A549 (cell line): Measurements from ENCODE around the gene NEGR1. TPM values are rescaled to one million over a fixed set of nuclear protein-coding genes. Genes with fewer than 3 reads are reported as not detected.

Source experiments
- ATAC-seq, 2 experiments: fragments of 200-7000 bp in 1 of 2; fragments of >200 bp in 1 of 2; cut with Nextera tagmentation in 1 of 2; cut with Tn5 transposase in 1 of 2; 3 replicates each; pipeline versions ENCODE4 v1.8.0 to v1.9.1; 2018 to 2020; ENCODE audit warnings: mild to moderate bottlenecking in 1 of 2, moderate library complexity in 1 of 2
- CTCF ChIA-PET: fragments of 300-600 bp; sonication (Branson Sonifier 250); formaldehyde crosslinking; extraction: SDS; loops from one replicate; lab custom pipeline; 2021; ENCODE audit warnings: antibody characterized with exemption, inconsistent platforms; lab: Yijun Ruan, JAX
- POLR2A ChIA-PET: fragments of 350-600 bp; formaldehyde crosslinking; extraction: SDS; loops from one replicate; lab custom pipeline; 2021; ENCODE audit warnings: antibody characterized with exemption, inconsistent platforms; lab: Yijun Ruan, JAX
- DNase-seq, 2 experiments: peaks; one replicate each; pipeline versions ENCODE4 v3.0.0 to v3.0.0-alpha.2; 2011 to 2016; ENCODE audit warnings: low read depth in 1 of 2, low spot score in 1 of 2
- FAIRE-seq: peaks from 2 replicates; lab custom pipeline; 2011; peaks lifted over from hg19 to GRCh38; lab: Jason Lieb, UNC
- H3K27ac ChIP-seq, 2 experiments: fragments of >200 bp; sonication (Bioruptor Twin); formaldehyde crosslinking; 3 replicates each; pipeline ENCODE4 v1.5.1; 2016 to 2017
- H3K4me1 ChIP-seq: fragments of >200 bp; sonication (Bioruptor Twin); formaldehyde crosslinking; 3 replicates; pipeline ENCODE4 v1.6.1; 2016
- H3K4me2 ChIP-seq: fragments of >200 bp; sonication (Bioruptor Twin); formaldehyde crosslinking; 3 replicates; pipeline ENCODE4 v1.6.1; 2016
- H3K4me3 ChIP-seq: fragments of >200 bp; sonication (Bioruptor Twin); formaldehyde crosslinking; 3 replicates; pipeline ENCODE4 v1.5.1; 2016
- H3K9me3 ChIP-seq: fragments of >200 bp; sonication (Bioruptor Twin); formaldehyde crosslinking; 3 replicates; pipeline ENCODE4 v1.6.1; 2016
- CBX8 ChIP-seq: fragments of 200-600 bp; sonication (generic); IDR thresholded peaks from 2 replicates; pipeline ENCODE4 v1.6.1; 2016
- EHF ChIP-seq: fragments of 250-450 bp; sonication (Bioruptor Pico); IDR thresholded peaks from 2 replicates; pipeline ENCODE4 v1.5.0; 2020; ENCODE audit warnings: mild to moderate bottlenecking
- EHMT2 ChIP-seq: fragments of 200-600 bp; sonication (generic); IDR thresholded peaks from 2 replicates; pipeline ENCODE4 v1.6.1; 2016; ENCODE audit warnings: antibody characterized with exemption, low read depth, mild to moderate bottlenecking, moderate library complexity
- FOSL2 ChIP-seq, 2 experiments: fragments of 450-650 bp in 1 of 2; fragments of >200 bp in 1 of 2; sonication (Bioruptor Twin) in 1 of 2; formaldehyde crosslinking; IDR thresholded peaks; 2 replicates each; pipeline versions ENCODE4 v1.5.0 to v1.6.1; 2016 to 2020; ENCODE audit warnings: mild to moderate bottlenecking in 1 of 2, moderate library complexity in 1 of 2
- FOXS1 ChIP-seq: fragments of 250-450 bp; sonication (Bioruptor Pico); IDR thresholded peaks from 2 replicates; pipeline ENCODE4 v1.5.0; 2020; ENCODE audit warnings: mild to moderate bottlenecking, moderate library complexity
- GATA3 ChIP-seq: IDR thresholded peaks from 2 replicates; pipeline ENCODE4 v1.6.1; 2012; ENCODE audit warnings: borderline replicate concordance
- HOXA7 ChIP-seq: fragments of 250-450 bp; sonication (Bioruptor Pico); IDR thresholded peaks from 2 replicates; pipeline ENCODE4 v1.5.0; 2020; ENCODE audit warnings: mild to moderate bottlenecking, moderate library complexity
- JUNB ChIP-seq: fragments of >200 bp; sonication (Bioruptor Twin); formaldehyde crosslinking; IDR thresholded peaks from 2 replicates; pipeline ENCODE4 v1.6.1; 2016
- MAZ ChIP-seq: fragments of 150-350 bp; IDR thresholded peaks from 2 replicates; pipeline ENCODE4 v1.6.1; 2014; ENCODE audit warnings: antibody characterized with exemption, low read depth, low read length, borderline replicate concordance
- MYC ChIP-seq: IDR thresholded peaks from 2 replicates; pipeline ENCODE4 v1.6.1; 2012; ENCODE audit warnings: mild to moderate bottlenecking, inconsistent platforms, low read length, improper control_type of control experiment, borderline replicate concordance
- NR3C1 ChIP-seq: fragments of >200 bp; sonication (Bioruptor Twin); formaldehyde crosslinking; IDR thresholded peaks from 3 replicates; pipeline ENCODE4 v1.6.1; 2017
- POLR2AphosphoS2 ChIP-seq: conservative IDR thresholded peaks from 2 replicates; pipeline ENCODE4 v1.6.1; 2012; ENCODE audit warnings: low read length, improper control_type of control experiment, inconsistent platforms
- ZFP36 ChIP-seq: fragments of 450-650 bp; IDR thresholded peaks from 2 replicates; pipeline ENCODE4 v1.6.1; 2014; ENCODE audit warnings: borderline replicate concordance; ENCODE audit not compliant: partially characterized antibody
- ZSCAN20 ChIP-seq: fragments of 250-450 bp; sonication (Bioruptor Pico); IDR thresholded peaks from 2 replicates; pipeline ENCODE4 v1.8.0; 2022; ENCODE audit warnings: mild to moderate bottlenecking, moderate library complexity
- WGBS: methylation state at CpG from one replicate; pipeline ENCODE4 v1.1.6; 2017; ENCODE audit errors: missing lambda C conversion rate; 5-methylcytosine and 5-hydroxymethylcytosine counted together
- polyA plus RNA-seq, 4 experiments: library from polyadenylated mRNA; depleted of rRNA in 3 of 4; stranded (reverse); fragments of >200 nt; fragmentation: RNase III in 1 of 4; extraction: RNeasy Plus Mini Kit Qiagen cat#74134 plus additional on column Dnase treatment in 1 of 4; gene quantifications; 2 replicates in 3 of 4; 3 replicates in 1 of 4; pipeline ENCODE4 v1.2.3, GENCODE V29; 2011 to 2017
- TF ChIP-seq, protein P1 (sequence below): fragments of 200-600 bp; sonication (generic); IDR thresholded peaks from 2 replicates; pipeline ENCODE4 v1.6.1; 2016; ENCODE audit warnings: antibody characterized with exemption, mild to moderate bottlenecking, moderate library complexity
- TF ChIP-seq, protein P2 (sequence below): IDR thresholded peaks from 2 replicates; pipeline ENCODE4 v1.6.1; 2012; ENCODE audit warnings: low read depth, borderline replicate concordance
- TF ChIP-seq, protein P3 (sequence below): fragments of 250-450 bp; sonication (Bioruptor Pico); IDR thresholded peaks from 2 replicates; pipeline ENCODE4 v1.5.0; 2020; ENCODE audit warnings: low read depth, mild to moderate bottlenecking, moderate library complexity
- TF ChIP-seq, protein P4 (sequence below): fragments of 450-650 bp; IDR thresholded peaks from 2 replicates; pipeline ENCODE4 v1.6.1; 2014; ENCODE audit warnings: antibody characterized with exemption
- TF ChIP-seq, protein P5 (sequence below): fragments of 250-450 bp; sonication (Bioruptor Pico); IDR thresholded peaks from 2 replicates; pipeline ENCODE4 v1.5.0; 2021; ENCODE audit warnings: mild to moderate bottlenecking, moderate library complexity, borderline replicate concordance
- TF ChIP-seq, protein P6 (sequence below): fragments of >200 bp; sonication (Bioruptor Twin); formaldehyde crosslinking; IDR thresholded peaks from 3 replicates; pipeline ENCODE4 v1.6.1; 2016

NEGR1 gene
- polyA plus RNA-seq, 2 of the 4 experiments (the other 2 are of a cell fraction): not detected

DNA sequence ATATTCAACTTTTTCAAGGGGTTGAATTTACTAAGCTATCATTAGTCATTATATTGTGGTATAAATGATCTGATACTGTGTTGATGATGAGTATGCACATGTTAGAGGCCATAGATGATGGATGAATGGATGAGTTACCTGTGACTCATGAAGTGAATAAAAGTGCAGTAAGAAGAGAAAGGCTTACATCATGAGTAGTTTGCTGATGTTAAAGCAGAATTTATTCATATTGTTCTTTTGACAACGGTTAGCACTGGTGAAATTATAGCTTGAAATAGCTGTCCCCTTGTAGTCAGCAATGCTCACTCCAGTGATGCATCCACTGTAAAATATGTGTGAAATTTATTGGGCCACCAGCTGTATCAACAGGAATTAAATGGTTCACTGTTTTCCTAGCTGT, 660.6 kb downstream of the NEGR1 start:
- H3K4me1 ChIP-seq: no peaks in the 10 kb centered on the region
- no peak for DNase-seq
- H3K27ac ChIP-seq: no peak overlapping the region
- ChIA-PET POLR2A (no interaction called here), CTCF (no interaction called here)
- no peak for TF ChIP-seq GATA3
- TF ChIP-seq NR3C1: no peak
- TF ChIP-seq, protein P1, sequence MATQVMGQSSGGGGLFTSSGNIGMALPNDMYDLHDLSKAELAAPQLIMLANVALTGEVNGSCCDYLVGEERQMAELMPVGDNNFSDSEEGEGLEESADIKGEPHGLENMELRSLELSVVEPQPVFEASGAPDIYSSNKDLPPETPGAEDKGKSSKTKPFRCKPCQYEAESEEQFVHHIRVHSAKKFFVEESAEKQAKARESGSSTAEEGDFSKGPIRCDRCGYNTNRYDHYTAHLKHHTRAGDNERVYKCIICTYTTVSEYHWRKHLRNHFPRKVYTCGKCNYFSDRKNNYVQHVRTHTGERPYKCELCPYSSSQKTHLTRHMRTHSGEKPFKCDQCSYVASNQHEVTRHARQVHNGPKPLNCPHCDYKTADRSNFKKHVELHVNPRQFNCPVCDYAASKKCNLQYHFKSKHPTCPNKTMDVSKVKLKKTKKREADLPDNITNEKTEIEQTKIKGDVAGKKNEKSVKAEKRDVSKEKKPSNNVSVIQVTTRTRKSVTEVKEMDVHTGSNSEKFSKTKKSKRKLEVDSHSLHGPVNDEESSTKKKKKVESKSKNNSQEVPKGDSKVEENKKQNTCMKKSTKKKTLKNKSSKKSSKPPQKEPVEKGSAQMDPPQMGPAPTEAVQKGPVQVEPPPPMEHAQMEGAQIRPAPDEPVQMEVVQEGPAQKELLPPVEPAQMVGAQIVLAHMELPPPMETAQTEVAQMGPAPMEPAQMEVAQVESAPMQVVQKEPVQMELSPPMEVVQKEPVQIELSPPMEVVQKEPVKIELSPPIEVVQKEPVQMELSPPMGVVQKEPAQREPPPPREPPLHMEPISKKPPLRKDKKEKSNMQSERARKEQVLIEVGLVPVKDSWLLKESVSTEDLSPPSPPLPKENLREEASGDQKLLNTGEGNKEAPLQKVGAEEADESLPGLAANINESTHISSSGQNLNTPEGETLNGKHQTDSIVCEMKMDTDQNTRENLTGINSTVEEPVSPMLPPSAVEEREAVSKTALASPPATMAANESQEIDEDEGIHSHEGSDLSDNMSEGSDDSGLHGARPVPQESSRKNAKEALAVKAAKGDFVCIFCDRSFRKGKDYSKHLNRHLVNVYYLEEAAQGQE: no peak
- TF ChIP-seq, protein P2, sequence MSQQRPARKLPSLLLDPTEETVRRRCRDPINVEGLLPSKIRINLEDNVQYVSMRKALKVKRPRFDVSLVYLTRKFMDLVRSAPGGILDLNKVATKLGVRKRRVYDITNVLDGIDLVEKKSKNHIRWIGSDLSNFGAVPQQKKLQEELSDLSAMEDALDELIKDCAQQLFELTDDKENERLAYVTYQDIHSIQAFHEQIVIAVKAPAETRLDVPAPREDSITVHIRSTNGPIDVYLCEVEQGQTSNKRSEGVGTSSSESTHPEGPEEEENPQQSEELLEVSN: no peak
- TF ChIP-seq ZSCAN20: no peak
- TF ChIP-seq MAZ: no peak
- no peak for TF ChIP-seq JUNB
- no peak for TF ChIP-seq HOXA7 (CRISPR knock-in tag)
- no peak for TF ChIP-seq FOXS1 (CRISPR knock-in tag)
- TF ChIP-seq CBX8: no peak
- TF ChIP-seq MYC: no peak
- TF ChIP-seq, protein P3, sequence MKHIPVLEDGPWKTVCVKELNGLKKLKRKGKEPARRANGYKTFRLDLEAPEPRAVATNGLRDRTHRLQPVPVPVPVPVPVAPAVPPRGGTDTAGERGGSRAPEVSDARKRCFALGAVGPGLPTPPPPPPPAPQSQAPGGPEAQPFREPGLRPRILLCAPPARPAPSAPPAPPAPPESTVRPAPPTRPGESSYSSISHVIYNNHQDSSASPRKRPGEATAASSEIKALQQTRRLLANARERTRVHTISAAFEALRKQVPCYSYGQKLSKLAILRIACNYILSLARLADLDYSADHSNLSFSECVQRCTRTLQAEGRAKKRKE (CRISPR knock-in tag): no peak
- TF ChIP-seq EHMT2: no peak
- TF ChIP-seq, protein P4, sequence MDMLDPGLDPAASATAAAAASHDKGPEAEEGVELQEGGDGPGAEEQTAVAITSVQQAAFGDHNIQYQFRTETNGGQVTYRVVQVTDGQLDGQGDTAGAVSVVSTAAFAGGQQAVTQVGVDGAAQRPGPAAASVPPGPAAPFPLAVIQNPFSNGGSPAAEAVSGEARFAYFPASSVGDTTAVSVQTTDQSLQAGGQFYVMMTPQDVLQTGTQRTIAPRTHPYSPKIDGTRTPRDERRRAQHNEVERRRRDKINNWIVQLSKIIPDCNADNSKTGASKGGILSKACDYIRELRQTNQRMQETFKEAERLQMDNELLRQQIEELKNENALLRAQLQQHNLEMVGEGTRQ: no peak
- TF ChIP-seq EHF (CRISPR knock-in tag): no peak
- TF ChIP-seq FOSL2 (IDR thresholded peaks at IDR 0.05): no peak
- no peak for TF ChIP-seq FOSL2 (CRISPR knock-in tag; IDR thresholded peaks at IDR 0.05)
- no peak for TF ChIP-seq POLR2AphosphoS2
- TF ChIP-seq, protein P5, sequence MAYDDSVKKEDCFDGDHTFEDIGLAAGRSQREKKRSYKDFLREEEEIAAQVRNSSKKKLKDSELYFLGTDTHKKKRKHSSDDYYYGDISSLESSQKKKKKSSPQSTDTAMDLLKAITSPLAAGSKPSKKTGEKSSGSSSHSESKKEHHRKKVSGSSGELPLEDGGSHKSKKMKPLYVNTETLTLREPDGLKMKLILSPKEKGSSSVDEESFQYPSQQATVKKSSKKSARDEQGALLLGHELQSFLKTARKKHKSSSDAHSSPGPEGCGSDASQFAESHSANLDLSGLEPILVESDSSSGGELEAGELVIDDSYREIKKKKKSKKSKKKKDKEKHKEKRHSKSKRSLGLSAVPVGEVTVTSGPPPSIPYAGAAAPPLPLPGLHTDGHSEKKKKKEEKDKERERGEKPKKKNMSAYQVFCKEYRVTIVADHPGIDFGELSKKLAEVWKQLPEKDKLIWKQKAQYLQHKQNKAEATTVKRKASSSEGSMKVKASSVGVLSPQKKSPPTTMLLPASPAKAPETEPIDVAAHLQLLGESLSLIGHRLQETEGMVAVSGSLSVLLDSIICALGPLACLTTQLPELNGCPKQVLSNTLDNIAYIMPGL (CRISPR knock-in tag): no peak
- 0% methylated on average over 1 of the region's 1 CpG for WGBS
- ATAC-seq: no peak
- no peaks in the 10 kb centered on the region for H3K9me3 ChIP-seq
- H3K4me2 ChIP-seq: no peak overlapping the region
- no peak for FAIRE-seq
- H3K4me3 ChIP-seq: no peak overlapping the region

DNA sequence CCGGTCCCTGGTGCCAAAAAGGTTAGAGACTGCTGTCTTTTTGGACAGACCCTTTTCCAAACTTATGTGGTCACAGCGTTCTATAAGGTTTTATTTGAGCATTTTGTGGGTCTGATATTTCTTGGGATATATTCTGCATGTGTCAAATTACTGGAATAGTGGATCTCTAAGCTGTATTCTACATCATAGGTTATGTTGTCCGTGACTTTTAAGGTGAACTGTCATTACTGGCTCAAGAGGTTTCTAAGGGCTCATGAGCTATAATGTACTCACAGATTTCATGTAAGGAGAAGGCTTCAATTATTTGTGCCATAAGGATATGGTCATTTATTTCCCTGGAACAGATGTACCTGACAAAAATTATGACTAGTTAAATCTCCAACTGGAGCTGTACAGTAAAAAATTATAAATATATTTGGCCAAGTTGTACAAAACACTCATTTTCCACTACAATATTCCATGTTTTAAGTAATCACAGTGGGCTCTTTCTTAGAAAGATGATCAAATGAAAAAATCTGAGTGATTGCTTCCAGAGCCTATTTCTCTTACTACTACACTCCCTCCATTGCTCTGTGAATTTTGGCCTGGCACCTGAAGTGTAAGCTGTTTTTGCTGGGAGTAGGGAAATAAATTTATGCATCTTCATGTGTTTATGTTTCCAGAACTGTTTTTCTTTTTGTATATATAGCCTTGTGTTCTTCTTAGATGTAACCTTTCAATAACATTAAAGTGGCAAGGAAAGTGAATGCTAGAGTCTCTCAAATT, 663.4 kb downstream of the NEGR1 start:
- ChIA-PET POLR2A (no interaction called here), CTCF (no interaction called here)
- ATAC-seq (no peak), DNase-seq (no peak), FAIRE-seq (no peak)
- WGBS: 5% methylated on average over 3 of the region's 3 CpGs
- Histone ChIP-seq H3K27ac (no peak overlapping the region), H3K4me3 (no peak overlapping the region), H3K4me2 (no peak overlapping the region), H3K9me3 (no peaks in the 10 kb centered on the region), H3K4me1 (no peaks in the 10 kb centered on the region)
- TF ChIP-seq ZFP36 (no peak), MAZ (no peak)
- TF ChIP-seq, protein P6, sequence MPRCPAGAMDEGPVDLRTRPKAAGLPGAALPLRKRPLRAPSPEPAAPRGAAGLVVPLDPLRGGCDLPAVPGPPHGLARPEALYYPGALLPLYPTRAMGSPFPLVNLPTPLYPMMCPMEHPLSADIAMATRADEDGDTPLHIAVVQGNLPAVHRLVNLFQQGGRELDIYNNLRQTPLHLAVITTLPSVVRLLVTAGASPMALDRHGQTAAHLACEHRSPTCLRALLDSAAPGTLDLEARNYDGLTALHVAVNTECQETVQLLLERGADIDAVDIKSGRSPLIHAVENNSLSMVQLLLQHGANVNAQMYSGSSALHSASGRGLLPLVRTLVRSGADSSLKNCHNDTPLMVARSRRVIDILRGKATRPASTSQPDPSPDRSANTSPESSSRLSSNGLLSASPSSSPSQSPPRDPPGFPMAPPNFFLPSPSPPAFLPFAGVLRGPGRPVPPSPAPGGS: no peak
